K562 (cell line): ENCODE results near the gene HNRNPLL. TPM values are rescaled to one million over a fixed set of nuclear protein-coding genes. Genes with fewer than 3 reads are reported as not detected.

ENCODE experiments used
- ARID2 ChIP-seq: fragments of 450-650 bp; IDR thresholded peaks from 2 replicates; pipeline ENCODE4 v1.6.1; 2017; ENCODE audit warnings: antibody characterized with exemption, mild to moderate bottlenecking
- IRF2 ChIP-seq: sonication (generic); formaldehyde crosslinking; IDR thresholded peaks from 2 replicates; pipeline ENCODE4 v1.8.1; 2022; ENCODE audit warnings: mild to moderate bottlenecking, missing genetic modification reagents
- NFIC ChIP-seq: fragments of 450-650 bp; IDR thresholded peaks from 2 replicates; pipeline ENCODE4 v1.6.1; 2017; ENCODE audit warnings: mild to moderate bottlenecking, inconsistent platforms
- PATZ1 ChIP-seq: fragments of 250-450 bp; sonication (Bioruptor Pico); IDR thresholded peaks from 2 replicates; pipeline ENCODE4 v1.5.0; 2020; ENCODE audit warnings: mild to moderate bottlenecking, borderline replicate concordance
- STAG1 ChIP-seq: sonication (generic); formaldehyde crosslinking; IDR thresholded peaks from 2 replicates; pipeline ENCODE4 v1.5.0; 2020; ENCODE audit warnings: missing genetic modification reagents, borderline replicate concordance
- TAF9B ChIP-seq: fragments of 450-650 bp; IDR thresholded peaks from 2 replicates; pipeline ENCODE4 v1.6.1; 2018; ENCODE audit warnings: mild to moderate bottlenecking; ENCODE audit not compliant: partially characterized antibody
- TRIM25 ChIP-seq: fragments of 450-650 bp; IDR thresholded peaks from 2 replicates; pipeline ENCODE4 v1.7.0; 2016; ENCODE audit warnings: borderline replicate concordance
- TSC22D4 ChIP-seq: fragments of 450-650 bp; IDR thresholded peaks from 2 replicates; pipeline ENCODE4 v1.6.1; 2016; ENCODE audit warnings: missing genetic modification characterization, missing biosample characterization, control low read depth
- ZNF175 ChIP-seq: fragments of 200-800 bp; sonication (Bioruptor generic); IDR thresholded peaks from 2 replicates; pipeline ENCODE4 v1.6.1; 2016; ENCODE audit warnings: low read depth, mild to moderate bottlenecking, missing genetic modification characterization, missing compliant biosample characterization
- ZNF551 ChIP-seq: fragments of 250-450 bp; sonication (Bioruptor Pico); IDR thresholded peaks from 2 replicates; pipeline ENCODE4 v1.5.0; 2021; ENCODE audit warnings: mild to moderate bottlenecking, moderate library complexity
- polyA plus RNA-seq, 8 experiments: library from polyadenylated mRNA; depleted of rRNA in 4 of 8; stranded (reverse) in 5 of 8; unstranded in 3 of 8; fragments of >200 nt; fragmentation: Nextera tagmentation in 2 of 8; fragmentation: Illumina TruSeq in 1 of 8; extraction: Ambion mirVana in 2 of 8; extraction: Trizol in 1 of 8; gene quantifications; 2 replicates each; pipeline versions ENCODE4 v1.2.1 to v1.2.3, GENCODE V29; 2011 to 2014; ENCODE audit warnings: inconsistent platforms in 1 of 8, missing spikeins in 1 of 8
- total RNA-seq, 7 experiments: library from RNA; depleted of rRNA in 6 of 7; stranded (reverse); fragments of >200 nt in 6 of 7; fragmentation: Illumina TruSeq in 2 of 7; extraction: Trizol in 2 of 7; gene quantifications; 2 replicates each; pipeline versions ENCODE4 v1.2.1 to v1.2.3, GENCODE V29; 2011 to 2021; ENCODE audit warnings: low replicate concordance in 1 of 7
- TF ChIP-seq, protein P1 (sequence below): sonication (generic); formaldehyde crosslinking; IDR thresholded peaks from 2 replicates; pipeline ENCODE4 v1.8.1; 2022; ENCODE audit warnings: missing genetic modification reagents
- TF ChIP-seq, protein P2 (sequence below): fragments of 450-650 bp; formaldehyde crosslinking; IDR thresholded peaks from 2 replicates; pipeline ENCODE4 v1.4.0; 2022; ENCODE audit warnings: missing genetic modification characterization

Gene HNRNPLL
- total and polyA plus RNA-seq, 9 of the 15 experiments (the other 6 are each of a cell fraction or from before 2014, with no cell fraction given): 19.8 to 135 (median 57.8) TPM

DNA sequence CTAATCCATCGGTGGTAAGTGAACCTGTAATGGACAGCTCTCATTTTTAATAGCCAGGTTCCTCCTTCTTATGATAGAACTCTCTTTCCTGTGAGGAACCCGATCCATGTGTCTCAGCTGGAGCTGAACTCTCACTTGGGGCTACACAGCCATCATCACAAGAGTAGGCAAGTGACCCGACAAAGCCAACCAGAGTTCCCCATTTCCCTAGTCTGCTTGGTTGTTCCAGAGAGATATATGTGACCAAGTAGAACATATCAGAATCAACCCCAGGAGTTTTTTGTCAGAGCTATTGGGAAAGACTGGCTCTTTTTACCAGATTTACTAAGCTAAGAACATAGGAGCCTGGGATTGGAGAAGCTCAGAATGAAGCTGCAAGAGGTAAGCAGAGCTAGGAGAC lies 14.6 kb upstream of the HNRNPLL start (continued):
- TF ChIP-seq, protein P1, sequence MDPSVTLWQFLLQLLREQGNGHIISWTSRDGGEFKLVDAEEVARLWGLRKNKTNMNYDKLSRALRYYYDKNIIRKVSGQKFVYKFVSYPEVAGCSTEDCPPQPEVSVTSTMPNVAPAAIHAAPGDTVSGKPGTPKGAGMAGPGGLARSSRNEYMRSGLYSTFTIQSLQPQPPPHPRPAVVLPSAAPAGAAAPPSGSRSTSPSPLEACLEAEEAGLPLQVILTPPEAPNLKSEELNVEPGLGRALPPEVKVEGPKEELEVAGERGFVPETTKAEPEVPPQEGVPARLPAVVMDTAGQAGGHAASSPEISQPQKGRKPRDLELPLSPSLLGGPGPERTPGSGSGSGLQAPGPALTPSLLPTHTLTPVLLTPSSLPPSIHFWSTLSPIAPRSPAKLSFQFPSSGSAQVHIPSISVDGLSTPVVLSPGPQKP (CRISPR knock-in tag): no peak
- TF ChIP-seq NFIC: no peak
- TF ChIP-seq TAF9B: no peak
- TF ChIP-seq ZNF175 (CRISPR knock-in tag): no peak
- no peak for TF ChIP-seq ARID2
- no peak for TF ChIP-seq PATZ1 (CRISPR knock-in tag)
- no peak for TF ChIP-seq IRF2 (CRISPR knock-in tag)
- TF ChIP-seq TSC22D4 (tag): no peak
- TF ChIP-seq TRIM25: no peak
- TF ChIP-seq, protein P2, sequence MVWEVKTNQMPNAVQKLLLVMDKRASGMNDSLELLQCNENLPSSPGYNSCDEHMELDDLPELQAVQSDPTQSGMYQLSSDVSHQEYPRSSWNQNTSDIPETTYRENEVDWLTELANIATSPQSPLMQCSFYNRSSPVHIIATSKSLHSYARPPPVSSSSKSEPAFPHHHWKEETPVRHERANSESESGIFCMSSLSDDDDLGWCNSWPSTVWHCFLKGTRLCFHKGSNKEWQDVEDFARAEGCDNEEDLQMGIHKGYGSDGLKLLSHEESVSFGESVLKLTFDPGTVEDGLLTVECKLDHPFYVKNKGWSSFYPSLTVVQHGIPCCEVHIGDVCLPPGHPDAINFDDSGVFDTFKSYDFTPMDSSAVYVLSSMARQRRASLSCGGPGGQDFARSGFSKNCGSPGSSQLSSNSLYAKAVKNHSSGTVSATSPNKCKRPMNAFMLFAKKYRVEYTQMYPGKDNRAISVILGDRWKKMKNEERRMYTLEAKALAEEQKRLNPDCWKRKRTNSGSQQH (CRISPR knock-in tag): no peak
- TF ChIP-seq STAG1 (CRISPR knock-in tag): no peak
- no peak for TF ChIP-seq ZNF551 (CRISPR knock-in tag)
